GM18502 (cell line): Measurements from ENCODE around the gene WSCD2.

Experiments
- ATAC-seq: cut with Tn5 transposase; IDR thresholded peaks from one replicate; pipeline ENCODE4 v1.9.1; 2021; ENCODE audit warnings: mild to moderate bottlenecking; ENCODE audit not compliant: unreplicated experiment, poor library complexity

Gene WSCD2

DNA sequence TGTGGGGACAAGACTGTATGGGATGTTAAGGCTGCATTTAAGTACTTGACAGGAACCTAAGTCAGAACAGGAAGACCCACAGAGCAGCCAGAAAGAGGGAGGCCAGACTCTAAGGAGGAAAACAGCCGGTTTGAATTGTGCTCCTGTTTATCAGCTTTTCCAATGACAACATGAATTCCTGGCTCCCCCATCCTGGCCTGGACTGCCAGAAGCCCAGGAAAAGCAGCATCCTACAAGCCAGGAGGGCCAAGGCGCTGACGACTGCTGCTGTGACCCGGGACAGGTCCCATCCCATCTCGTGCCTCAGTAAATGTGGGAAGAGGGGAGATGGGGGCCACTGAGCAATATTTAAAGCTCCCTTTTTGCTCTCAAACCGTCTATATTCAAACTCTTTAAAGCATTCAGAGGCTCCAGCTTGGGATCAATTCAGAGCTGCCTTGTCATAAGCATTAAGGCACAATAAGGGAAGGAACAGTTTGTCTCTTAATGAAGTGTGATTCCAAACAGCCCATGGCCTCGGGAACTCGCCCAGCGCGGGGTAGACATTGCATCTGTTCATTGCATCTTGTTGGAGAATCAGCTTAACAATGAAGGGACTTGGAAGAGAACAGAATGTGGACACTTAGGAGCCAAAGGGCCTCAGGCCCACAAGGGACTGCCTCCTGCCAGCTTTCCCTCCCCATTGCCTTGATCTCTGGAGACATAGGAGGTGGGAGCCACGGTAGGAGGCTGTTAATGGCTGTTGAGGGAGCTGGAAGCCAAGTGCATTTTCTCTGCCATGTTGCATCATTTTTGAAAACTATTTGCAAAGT is 160.5 kb downstream of the WSCD2 start:
- no peak for ATAC-seq

DNA sequence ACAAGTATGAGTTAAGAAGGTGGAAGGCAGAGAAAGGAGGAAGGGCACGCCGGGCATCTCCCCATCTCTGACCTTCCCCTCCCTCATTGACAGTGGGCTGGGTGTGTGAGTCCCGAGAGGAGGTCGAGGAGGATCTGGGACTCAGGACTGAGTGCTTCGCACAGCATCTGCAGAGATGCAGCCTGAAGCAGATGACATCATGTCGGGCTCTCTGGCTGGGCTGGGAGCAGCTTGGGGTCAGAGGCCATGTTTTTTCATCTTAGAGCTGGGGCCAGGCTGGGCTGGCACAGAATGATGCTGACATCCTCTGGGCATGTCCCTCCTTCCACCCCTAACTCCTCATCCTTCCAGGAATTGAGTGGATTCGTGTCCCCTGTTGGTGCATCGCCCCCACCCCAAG is 166.6 kb downstream of the WSCD2 start:
- no peak for ATAC-seq

DNA sequence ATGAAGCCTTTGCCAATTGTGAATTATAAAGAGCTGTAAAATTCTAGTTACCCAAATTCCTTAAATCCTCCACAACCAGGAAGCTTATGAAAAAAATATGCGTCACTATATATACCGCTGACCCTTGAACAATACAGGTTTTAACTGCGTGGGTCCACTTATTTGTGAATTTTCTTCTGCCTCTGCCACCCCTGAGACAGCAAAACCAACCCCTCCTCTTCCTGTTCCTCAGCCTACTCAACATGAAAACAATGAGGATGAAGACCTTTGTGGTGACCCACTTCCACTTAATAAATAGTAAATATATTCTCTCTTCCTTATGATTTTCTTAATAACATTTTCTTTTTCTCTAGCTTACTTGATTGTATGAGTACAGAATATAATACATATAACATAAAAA is 167.9 kb downstream of the WSCD2 start:
- ATAC-seq: no peak

DNA sequence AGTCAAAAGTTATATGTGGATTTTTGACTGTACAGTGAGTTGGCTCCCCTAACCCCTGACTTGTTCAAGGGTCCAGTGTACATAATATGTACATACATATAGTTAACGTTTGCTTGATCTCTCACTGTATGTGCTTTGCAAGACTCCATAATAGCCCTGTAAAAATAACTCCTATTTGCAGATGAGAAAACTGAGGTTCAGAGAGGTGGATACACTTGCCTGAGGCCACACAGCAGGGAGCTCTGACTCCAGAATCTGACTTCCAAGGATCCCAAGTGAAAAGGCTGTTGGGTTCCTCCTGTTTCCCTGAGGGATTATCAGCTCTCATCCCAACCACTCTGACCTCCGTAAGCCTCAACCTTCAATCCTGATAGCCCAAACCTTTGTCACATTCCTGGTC is 168.3 kb downstream of the WSCD2 start:
- ATAC-seq: no peak

DNA sequence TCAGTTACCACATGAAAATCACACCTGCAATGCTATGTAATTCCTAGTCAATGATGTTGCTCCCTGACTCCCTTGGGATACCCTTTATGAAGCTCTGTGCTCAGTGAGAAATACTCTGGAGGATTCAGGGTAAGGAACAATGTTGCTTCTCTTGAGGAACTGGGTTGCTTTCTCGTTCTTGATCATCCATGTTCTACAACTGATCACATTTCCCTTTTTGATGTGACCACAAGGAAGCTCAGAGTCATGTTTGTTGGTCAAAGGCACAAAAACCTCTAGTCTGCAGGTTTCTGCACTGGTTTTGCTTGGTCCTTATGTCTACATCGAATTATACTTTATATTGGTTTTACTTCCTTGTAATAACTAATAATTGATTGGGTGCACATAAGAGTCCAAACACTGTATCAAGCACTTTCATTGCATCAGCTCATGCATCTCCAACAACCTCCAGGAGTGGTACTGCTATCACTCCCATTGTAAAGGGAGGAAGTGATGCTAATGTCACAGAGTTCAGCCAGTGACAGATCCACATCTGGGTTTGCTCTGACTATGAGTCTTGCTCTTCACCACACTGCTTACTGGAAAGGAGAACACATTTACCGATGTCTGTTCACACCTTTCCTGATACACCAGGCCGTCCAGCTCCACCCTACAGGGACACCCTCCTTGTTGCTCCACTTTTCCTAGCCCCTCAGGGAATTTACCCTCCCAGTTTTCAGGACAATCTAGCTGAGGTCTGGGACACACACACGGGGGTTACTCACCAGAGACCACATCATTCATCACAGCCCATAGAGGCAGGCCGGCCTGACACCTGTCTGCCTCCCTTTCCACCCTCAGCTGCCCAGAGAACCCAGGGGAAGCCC is 169.0 kb downstream of the WSCD2 start:
- ATAC-seq: peak; percentile 91

DNA sequence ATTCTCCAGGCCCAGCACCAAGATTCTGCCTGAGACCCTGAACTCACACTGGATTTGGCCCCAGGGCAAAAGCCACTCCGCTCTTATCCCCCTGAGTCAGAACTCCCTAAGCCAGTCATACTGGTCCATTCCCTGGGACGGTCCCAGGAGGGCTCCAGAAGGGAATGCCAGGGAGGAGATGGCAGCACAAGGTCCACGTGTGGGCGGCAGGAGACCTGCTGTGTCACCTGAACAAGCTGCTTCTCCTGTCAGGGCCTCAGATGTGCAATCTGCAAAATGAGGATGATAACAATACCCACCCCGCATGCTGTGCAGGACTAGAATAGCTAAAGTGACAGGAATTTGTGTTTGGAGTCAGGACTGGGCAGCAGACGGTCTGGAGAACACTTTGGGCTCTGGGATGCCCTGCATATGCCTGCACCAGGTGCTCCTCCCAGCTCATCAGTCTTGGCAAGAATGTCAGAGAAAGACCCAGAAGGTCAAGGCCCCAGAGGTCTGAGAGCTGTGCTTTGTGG is 169.7 kb downstream of the WSCD2 start:
- no peak for ATAC-seq

DNA sequence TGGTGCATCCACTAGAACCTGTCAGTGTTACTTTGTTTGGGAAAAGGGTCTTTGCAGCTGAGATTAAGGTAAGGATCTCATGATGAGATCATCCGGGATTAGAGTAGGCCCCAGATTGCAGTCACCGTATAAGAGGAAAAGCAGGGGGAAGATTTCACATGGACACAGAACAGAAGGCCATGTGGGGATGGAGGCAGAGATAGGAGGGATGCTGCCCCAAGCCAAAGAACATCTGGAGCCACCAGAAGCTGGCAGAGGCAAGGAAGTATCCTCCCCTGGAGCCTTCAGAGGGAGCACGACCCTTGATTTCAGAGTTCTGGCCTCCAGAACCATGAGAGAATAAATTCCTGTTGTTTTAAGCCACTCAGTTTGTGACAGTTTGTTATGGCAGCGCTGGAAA is 170.4 kb downstream of the WSCD2 start:
- ATAC-seq: no peak
